ENCODE measurements around the gene SLC9A9. TPM values are rescaled to one million over a fixed set of nuclear protein-coding genes. Genes with fewer than 3 reads are reported as not detected.

The SLC9A9 gene
- total RNA-seq, 4 donors from 2014 or later = 1.7 to 8.2 (median 3.6) TPM

- ATAC-seq (no peak), DNase-seq (no peak)
- H3K36me3 ChIP-seq = no peaks in the 10 kb centered on the region
- intact Hi-C loops (cut with DNase I; ENCODE audit: low total_unique reads) = no loop called here
- H3K27ac ChIP-seq = no peak overlapping the region
- in situ Hi-C loops (cut with MboI; ENCODE audit: low sequenced_read_pairs in 4 of 4) = no loop called here
- no peaks in the 10 kb centered on the region for H3K9me3 ChIP-seq
- TF ChIP-seq, protein P1, sequence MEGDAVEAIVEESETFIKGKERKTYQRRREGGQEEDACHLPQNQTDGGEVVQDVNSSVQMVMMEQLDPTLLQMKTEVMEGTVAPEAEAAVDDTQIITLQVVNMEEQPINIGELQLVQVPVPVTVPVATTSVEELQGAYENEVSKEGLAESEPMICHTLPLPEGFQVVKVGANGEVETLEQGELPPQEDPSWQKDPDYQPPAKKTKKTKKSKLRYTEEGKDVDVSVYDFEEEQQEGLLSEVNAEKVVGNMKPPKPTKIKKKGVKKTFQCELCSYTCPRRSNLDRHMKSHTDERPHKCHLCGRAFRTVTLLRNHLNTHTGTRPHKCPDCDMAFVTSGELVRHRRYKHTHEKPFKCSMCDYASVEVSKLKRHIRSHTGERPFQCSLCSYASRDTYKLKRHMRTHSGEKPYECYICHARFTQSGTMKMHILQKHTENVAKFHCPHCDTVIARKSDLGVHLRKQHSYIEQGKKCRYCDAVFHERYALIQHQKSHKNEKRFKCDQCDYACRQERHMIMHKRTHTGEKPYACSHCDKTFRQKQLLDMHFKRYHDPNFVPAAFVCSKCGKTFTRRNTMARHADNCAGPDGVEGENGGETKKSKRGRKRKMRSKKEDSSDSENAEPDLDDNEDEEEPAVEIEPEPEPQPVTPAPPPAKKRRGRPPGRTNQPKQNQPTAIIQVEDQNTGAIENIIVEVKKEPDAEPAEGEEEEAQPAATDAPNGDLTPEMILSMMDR (IDR thresholded peaks at IDR 0.05 in 4 of 5, conservative IDR thresholded peaks at IDR 0.05 in 1 of 5) = no peak
- no peak for TF ChIP-seq POLR2A (IDR thresholded peaks at IDR 0.05)
- H3K4me3 ChIP-seq = no peak overlapping the region
- H3K4me1 ChIP-seq = no peaks in the 10 kb centered on the region
- no peaks in the 10 kb centered on the region for H3K27me3 ChIP-seq
Measured at GRCh38 chr3:143255739-143256138, 592.5 kb downstream of the SLC9A9 start.

- Histone ChIP-seq H3K4me1 (no peaks in the 10 kb centered on the region), H3K36me3 (no peaks in the 10 kb centered on the region), H3K9me3 (no peaks in the 10 kb centered on the region), H3K27ac (no peak overlapping the region), H3K27me3 (no peaks in the 10 kb centered on the region), H3K4me3 (no peak overlapping the region)
- intact Hi-C loops (cut with DNase I; ENCODE audit: low total_unique reads) = no loop called here
- TF ChIP-seq, protein P1 (IDR thresholded peaks at IDR 0.05 in 4 of 5, conservative IDR thresholded peaks at IDR 0.05 in 1 of 5) = no peak
- TF ChIP-seq POLR2A (IDR thresholded peaks at IDR 0.05) = no peak
- in situ Hi-C loops (cut with MboI; ENCODE audit: low sequenced_read_pairs in 4 of 4) = no loop called here
- ATAC-seq (no peak), DNase-seq (no peak)
Measured at GRCh38 chr3:143252931-143253330, 595.3 kb downstream of the SLC9A9 start.

GRCh38 chr3:143249014-143249413 is 599.3 kb downstream of the SLC9A9 start:
- DNase-seq = no peak
- no peak for TF ChIP-seq POLR2A (IDR thresholded peaks at IDR 0.05)
- TF ChIP-seq, protein P1 (IDR thresholded peaks at IDR 0.05 in 4 of 5, conservative IDR thresholded peaks at IDR 0.05 in 1 of 5) = no peak
- ATAC-seq = no peak
- Histone ChIP-seq H3K4me3 (no peak overlapping the region), H3K36me3 (no peaks in the 10 kb centered on the region), H3K27ac (no peak overlapping the region), H3K4me1 (no peaks in the 10 kb centered on the region), H3K9me3 (no peaks in the 10 kb centered on the region), H3K27me3 (no peaks in the 10 kb centered on the region)
- intact Hi-C loops (cut with DNase I; ENCODE audit: low total_unique reads) (no loop called here), in situ Hi-C loops (cut with MboI; ENCODE audit: low sequenced_read_pairs in 4 of 4) (no loop called here)

GRCh38 chr3:143247073-143247472 is 601.2 kb downstream of the SLC9A9 start:
- H3K4me3 ChIP-seq = no peak overlapping the region
- H3K9me3 ChIP-seq = no peaks in the 10 kb centered on the region
- TF ChIP-seq, protein P1 (IDR thresholded peaks at IDR 0.05 in 4 of 5, conservative IDR thresholded peaks at IDR 0.05 in 1 of 5) = no peak
- no peak for TF ChIP-seq POLR2A (IDR thresholded peaks at IDR 0.05)
- no peaks in the 10 kb centered on the region for H3K36me3 ChIP-seq
- in situ Hi-C loops (cut with MboI; ENCODE audit: low sequenced_read_pairs in 4 of 4) (no loop called here), intact Hi-C loops (cut with DNase I; ENCODE audit: low total_unique reads) (no loop called here)
- DNase-seq (no peak), ATAC-seq (no peak)
- no peaks in the 10 kb centered on the region for H3K4me1 ChIP-seq
- H3K27me3 ChIP-seq = no peaks in the 10 kb centered on the region
- H3K27ac ChIP-seq = no peak overlapping the region

DNA sequence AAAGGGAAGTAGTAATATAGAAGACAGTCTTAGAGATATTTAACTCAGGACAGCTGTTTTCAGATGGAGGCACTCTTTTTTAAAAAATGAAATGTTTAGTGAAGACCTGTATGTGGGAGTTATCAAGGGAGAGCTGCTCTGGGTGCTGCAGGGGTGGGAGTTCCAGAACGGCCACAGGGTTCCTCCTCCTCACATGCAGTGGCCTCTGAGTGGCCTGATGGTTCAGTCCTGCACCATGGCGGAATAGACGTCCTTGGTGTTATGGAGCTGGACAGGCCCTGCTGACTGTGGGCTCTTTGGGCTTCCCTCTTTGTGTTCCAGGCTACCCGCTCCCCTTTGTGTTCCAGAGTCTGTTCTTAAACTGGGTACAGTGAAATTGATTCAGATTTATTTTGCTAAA is 602.6 kb downstream of the SLC9A9 start:
- H3K9me3 ChIP-seq = no peaks in the 10 kb centered on the region
- DNase-seq (no peak), ATAC-seq (no peak)
- no peaks in the 10 kb centered on the region for H3K36me3 ChIP-seq
- no peak overlapping the region for H3K4me3 ChIP-seq
- no peak overlapping the region for H3K27ac ChIP-seq
- TF ChIP-seq, protein P1 (IDR thresholded peaks at IDR 0.05 in 4 of 5, conservative IDR thresholded peaks at IDR 0.05 in 1 of 5) = no peak
- TF ChIP-seq POLR2A (IDR thresholded peaks at IDR 0.05) = no peak
- intact Hi-C loops (cut with DNase I; ENCODE audit: low total_unique reads) (no loop called here), in situ Hi-C loops (cut with MboI; ENCODE audit: low sequenced_read_pairs in 4 of 4) (no loop called here)
- no peaks in the 10 kb centered on the region for H3K27me3 ChIP-seq
- no peaks in the 10 kb centered on the region for H3K4me1 ChIP-seq
